ENCODE measurements around the gene LDLRAD4.

DNA sequence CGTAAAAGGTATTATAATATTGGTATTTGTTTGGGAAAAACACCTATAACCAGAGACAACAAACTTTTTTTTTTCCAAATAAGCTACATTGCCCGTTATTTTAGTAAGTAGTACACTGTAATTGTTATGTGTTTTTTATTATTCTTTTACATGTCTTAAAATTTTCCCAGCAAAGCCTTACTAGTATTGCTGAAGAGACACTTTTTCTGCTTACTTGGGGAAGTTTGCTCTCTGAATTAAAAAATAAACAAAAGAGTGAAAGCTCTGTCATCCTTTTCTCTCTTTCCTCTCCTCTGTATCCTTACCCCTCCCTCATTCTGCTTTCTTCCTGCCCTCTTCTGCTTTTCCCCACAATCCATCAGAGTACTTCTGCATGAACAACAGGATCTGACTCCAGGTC is 25.6 kb upstream of the LDLRAD4 start:
- TF ChIP-seq, protein P1, sequence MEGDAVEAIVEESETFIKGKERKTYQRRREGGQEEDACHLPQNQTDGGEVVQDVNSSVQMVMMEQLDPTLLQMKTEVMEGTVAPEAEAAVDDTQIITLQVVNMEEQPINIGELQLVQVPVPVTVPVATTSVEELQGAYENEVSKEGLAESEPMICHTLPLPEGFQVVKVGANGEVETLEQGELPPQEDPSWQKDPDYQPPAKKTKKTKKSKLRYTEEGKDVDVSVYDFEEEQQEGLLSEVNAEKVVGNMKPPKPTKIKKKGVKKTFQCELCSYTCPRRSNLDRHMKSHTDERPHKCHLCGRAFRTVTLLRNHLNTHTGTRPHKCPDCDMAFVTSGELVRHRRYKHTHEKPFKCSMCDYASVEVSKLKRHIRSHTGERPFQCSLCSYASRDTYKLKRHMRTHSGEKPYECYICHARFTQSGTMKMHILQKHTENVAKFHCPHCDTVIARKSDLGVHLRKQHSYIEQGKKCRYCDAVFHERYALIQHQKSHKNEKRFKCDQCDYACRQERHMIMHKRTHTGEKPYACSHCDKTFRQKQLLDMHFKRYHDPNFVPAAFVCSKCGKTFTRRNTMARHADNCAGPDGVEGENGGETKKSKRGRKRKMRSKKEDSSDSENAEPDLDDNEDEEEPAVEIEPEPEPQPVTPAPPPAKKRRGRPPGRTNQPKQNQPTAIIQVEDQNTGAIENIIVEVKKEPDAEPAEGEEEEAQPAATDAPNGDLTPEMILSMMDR (conservative IDR thresholded peaks at IDR 0.05; ENCODE audit: low read depth, low read length): no peak
- no peak for TF ChIP-seq EZH2 (IDR thresholded peaks at IDR 0.05; ENCODE audit: borderline replicate concordance, low read depth, low read length, poor library complexity, severe bottlenecking)

All from A673 (cell line).